ENCODE data around the gene CDH23.

Gene CDH23

DNA sequence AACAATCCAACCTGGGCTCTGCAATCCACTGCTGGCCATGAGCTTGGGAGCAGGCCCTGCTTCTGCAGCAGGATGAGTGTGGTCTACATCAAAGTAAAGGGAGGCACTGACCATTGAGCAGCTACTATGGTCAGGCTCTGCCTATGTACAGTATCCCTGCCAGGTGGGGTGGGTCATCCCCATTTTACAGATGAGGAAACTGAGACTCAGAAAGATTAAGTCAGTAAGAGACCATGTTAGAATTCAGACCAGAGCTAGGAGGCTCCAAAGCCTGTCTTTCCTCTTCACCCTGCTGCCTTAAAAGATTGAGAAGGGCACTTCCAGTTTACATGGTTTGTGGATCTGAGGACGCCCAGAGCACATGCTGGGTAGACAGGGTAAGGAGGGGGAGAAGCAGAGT, 27.1 kb upstream of the CDH23 start:
- DNase-seq (ENCODE audit: low spot score): no peak

DNA sequence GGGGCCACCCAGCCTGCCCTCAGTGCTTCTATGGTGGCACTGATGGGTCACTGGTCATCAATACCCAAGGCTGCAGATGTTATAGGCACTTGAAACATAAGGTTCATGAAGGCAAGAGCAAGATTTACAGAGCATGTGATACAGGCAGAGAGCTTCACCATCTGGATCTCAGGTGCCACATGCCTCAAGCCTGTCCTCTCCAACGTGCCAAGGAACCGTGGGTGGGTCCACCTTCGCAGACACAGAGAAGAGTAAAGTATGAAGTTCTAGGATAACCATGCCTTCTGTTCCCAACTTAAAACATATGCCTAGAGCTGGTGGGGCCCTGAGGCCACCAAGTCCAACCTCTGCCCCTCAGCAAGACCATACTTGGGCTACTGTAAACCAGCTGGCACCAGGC, 26.7 kb upstream of the CDH23 start:
- DNase-seq (ENCODE audit: low spot score): no peak

DNA sequence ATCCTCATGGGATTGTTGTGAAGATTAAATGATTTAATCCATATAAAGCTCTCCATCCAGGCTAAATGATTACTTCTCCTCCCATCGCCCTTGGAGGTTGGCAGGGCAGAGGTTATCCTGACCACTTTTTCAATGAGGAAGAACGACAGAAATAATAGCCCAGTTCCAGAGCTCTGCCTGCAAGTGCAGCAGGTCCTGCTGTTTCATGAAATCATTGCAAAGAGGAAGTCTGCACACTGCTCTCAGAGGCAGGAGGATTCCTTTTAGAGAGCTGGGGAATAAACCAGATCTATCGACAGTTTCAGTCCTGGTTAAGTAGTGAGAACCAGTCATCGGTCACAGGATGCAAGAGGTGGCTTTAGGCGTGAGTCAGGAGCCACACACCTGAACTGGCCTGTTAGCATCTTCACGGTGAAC, 25.0 kb upstream of the CDH23 start:
- DNase-seq (ENCODE audit: low spot score): no peak

DNA sequence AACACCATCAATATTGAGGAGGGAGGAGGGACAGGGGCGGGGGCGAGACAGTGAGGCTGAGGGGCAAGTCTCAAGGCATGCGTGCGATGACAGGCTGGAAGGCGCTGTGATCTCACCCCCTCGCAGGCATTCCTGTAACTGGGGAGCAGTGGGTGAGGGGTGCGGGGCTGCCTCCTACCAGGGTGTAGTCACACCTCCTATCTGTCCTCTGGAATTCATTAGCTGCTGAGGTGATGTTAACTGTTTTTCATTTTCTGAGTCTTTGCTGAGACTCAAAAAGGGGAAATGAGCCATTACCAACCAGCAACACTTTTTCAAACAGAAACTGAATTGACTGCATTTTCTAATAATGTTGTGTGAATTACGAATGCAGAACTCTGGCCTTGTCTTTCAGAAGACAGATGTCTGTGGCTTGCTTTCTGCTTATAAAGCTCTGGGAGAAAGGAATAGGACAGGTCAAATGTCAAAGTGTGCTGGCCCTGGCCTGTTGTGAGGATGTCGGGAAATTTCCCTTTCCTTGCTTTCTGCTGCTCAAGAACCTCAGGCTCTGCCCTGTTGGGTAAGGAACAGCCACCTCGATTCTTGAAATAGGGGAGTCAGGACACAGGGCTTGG, 23.7 kb upstream of the CDH23 start:
- DNase-seq (ENCODE audit: low spot score): no peak

DNA sequence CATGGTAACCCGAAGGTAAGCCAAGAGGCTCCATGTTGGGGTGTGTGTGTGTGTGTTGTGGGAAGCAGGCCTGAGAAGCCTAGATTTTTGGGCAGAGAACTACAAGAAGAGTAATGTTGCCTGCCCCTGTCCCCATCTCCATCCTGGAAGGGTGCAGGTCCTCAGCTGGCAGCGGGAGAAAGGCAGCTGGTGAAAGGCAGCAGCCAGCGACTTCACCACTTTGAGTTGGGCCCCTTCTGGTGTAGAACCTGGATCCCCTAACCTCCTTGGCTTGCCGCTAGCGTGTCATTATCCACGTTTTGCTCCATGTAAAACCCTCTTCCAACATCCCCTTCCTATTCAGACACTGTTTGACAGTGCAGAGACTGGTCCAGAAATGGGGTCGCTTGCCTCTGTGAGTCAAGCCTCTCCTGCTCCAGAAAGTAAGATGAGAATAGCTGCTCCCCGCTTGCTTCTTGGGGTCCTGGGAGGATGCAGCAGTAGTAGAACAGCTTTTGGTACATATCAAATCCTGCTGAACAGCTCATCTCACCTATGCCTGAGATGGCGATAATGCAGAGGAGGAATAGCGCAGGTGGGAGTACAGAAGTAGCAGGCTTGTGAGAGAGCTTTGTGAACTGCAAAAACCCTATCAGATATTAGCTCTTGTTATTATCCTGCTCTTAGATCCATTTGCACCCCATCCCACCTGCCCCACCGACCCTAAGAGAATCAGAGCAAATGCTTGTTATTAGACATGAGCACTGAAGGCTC, 22.1 kb upstream of the CDH23 start:
- DNase-seq (ENCODE audit: low spot score): no peak

DNA sequence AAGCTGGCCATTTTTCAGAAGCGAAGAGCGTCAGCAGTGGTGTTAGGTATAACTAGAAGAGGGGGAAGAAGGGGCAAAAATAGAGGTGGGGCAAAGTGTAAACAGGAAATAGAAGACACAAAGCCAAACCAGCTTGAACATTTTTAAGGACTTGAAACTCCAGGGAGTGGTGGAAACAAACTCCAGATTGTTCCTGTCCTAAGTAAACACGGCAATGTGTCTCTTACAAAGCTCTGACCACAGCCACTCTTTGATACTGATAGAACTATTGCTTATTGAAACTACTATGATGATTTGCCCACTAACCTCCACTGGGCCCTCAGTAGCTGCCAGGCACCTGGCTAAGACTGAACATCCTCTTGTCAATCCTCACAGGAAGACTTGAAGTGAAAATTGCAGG, 20.8 kb upstream of the CDH23 start:
- DNase-seq (ENCODE audit: low spot score): no peak

DNA sequence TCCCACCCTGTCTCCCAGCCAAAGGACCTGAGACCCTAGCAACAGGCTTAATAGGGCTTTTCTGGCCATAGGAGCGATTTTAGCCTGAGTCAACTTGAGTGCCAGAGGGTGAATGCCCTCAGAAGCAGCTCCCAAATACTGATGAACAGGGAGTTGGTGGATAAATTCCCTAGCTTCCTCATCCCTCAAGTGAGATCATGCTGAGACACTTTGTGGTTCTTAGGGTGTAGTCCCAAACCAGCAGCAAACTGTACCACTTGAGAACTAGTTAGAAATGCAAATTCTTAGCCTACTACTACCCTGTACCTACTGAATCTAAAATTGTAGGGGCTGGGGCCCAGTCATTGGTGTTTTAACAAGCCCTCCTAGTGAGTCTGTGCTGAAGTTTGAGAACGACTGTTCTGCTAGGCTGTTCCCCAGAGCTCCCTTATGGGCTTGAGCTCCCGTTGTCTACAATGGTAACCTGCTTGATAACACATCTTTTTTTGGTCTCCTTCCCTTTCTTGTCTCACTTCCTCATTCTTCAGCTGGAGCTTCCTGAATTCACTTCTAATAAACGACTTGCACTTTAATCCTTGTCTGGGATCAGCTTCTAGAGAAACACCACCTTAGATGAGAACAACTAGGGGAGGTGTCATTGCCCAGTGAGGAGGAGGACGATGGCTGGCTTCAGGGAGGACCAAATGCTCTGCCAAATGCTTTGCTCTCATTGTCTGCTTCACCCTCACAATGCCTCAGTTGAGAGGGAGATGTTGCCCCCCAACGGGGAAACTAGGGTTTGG, 18.2 kb upstream of the CDH23 start:
- no peak for DNase-seq (ENCODE audit: low spot score)

DNA sequence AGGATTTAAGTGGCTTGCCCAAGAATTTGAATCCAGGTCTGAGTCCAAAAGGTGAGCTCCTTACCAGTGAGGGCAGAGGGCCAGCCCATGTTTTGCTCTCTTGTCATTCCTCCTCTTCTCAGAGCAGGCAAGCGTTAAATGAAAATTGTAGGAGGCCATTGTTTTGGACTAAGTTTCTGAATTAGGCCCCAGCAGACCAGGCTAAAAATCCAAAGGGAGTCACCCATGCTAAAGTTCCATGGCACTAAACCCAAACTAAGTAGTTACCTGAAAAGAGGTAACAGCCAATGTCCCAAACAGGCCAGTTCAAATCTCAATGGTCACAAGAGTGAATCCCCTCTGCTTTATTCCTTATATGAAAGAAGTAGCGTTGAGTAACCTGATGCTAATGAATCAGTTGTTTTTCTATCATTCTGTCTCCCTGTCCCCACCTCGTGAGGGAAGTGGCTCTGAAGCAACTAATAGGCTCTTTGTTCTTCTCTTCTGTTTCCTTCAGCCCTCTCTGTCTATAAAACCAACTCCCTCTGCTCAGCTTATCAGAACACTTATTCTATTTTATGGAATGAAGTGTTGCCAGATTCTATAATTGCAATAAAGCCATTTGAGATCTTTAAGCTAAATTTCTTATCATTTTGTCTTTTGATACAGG, 17.5 kb upstream of the CDH23 start:
- DNase-seq (ENCODE audit: low spot score): no peak

DNA sequence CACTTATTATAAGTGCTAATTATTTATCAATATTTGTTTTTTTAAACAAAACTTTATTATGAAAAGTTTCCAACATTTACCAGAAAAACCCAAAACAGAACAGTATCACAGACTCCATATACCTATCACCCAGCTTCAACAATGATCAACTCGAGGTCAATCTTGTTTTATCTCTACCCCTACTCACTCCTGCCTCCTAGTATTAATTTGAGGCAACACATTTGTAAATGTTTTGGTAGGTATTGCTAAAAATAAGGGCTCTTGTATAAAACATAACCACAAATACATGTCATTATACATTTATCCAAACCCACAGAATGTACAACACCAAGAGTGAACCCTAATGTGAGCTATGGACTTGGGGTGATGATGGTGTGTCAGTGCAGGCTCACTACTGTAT, 15.9 kb upstream of the CDH23 start:
- no peak for DNase-seq (ENCODE audit: low spot score)

DNA sequence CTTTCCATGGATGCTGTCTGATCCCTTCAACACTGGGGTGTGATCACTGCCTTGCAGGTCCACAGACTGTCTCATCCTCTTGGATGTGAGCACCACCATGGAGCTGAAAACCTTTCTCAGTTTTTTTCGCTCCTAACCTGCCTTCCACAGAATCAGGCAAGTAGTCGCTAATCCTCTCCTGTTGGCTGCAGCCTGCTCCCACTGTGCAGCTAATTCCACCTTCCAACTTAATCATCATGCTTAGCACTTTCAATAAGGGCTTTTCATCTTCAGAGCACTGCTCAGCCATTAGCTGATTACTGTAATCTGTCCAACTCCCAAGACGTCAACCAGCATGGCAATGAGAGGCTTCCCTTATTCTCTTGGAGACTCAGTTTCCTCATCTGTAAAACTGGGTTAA, 15.1 kb upstream of the CDH23 start:
- no peak for DNase-seq (ENCODE audit: low spot score)

DNA sequence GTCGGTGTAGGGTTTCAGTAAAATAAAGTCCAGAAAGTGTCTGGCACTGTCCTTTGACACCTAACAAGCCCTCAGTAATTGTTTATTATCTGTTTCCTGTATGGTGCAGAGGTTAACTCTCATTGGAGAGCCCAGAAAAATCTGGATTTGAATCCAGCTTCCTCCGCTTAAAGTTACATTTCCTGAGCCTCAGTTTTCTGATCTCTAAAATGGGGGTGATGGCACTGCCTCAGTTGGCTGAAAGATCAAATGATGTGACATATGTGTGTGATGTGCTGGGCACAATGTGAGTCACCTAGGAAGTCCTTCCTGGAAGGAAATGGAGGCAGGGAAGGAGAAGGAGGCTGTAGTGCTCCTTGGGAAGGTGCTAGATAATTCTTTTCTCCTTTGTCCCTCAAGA, 14.7 kb upstream of the CDH23 start:
- no peak for DNase-seq (ENCODE audit: low spot score)

DNA sequence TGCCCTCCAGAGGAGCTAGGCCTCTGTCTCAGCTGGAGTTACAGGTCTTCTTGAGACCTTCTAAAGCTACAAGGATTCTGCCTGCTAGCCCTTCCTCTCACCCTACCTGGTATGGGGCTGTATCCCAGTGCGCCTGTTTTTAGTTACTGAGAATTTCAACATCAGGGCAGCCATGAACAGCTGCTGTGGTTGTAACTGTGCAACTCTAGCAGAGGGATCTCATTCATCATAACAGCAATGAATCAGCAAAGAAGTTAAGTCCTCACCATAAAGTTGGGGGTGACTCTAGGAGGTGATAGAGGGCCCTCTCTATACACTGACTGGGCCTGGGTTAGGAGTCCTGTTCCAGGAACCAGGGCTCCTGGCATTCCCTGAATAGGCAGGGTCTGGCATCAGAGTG, 14.0 kb upstream of the CDH23 start:
- DNase-seq (ENCODE audit: low spot score): no peak

DNA sequence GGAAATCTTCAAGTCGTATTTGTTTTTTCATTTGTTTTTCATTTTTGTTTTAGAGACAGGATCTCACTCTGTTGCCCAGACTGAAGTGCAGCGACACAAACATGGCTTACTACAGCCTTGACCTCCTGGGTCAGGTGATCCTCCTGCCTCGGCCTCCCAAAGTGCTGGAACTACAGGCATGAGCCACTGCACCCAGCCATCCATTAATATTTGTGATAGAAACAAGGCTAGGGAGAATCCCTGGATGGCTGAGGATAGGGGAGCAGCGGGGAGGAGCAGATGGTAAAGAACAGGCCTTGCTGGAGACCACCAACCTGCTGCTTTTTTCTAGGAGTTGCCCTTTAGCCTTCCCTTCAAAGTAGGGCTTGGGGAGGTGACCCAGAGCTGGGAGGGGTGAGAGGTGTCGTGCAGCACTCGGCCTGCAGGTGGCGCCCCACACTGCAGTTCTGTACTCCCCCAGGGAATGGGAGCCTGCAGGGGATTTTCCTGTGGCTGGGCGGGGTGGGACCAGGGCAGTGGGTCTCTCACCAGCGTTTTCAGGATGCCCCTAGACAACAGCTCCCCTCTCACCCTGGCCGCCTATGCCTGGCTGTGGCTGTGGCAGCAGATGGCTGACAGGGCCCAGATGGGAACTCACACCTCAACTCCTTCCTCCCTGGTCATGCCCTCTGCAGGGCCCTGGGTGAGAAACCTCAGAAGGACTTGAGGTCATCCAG, 12.6 kb upstream of the CDH23 start:
- no peak for DNase-seq (ENCODE audit: low spot score)

DNA sequence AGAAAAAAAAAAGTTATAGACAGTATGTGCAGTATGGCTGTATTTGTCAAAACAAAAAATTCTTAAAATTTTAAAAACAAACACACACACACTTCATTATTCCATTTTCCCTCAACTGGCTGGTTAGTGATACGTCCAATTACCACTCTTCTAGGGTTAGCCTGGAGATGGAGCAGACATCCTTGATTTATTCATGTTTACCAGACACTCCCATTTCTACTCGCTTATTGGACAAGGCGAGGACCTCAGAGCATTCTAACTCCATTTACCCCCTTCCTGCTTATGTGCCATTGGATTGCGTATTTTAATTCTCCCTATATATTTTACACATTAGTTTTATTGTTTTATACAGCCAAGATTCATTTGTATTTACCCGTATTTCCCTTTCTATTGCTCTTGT, 8.5 kb upstream of the CDH23 start:
- DNase-seq (ENCODE audit: low spot score): no peak

DNA sequence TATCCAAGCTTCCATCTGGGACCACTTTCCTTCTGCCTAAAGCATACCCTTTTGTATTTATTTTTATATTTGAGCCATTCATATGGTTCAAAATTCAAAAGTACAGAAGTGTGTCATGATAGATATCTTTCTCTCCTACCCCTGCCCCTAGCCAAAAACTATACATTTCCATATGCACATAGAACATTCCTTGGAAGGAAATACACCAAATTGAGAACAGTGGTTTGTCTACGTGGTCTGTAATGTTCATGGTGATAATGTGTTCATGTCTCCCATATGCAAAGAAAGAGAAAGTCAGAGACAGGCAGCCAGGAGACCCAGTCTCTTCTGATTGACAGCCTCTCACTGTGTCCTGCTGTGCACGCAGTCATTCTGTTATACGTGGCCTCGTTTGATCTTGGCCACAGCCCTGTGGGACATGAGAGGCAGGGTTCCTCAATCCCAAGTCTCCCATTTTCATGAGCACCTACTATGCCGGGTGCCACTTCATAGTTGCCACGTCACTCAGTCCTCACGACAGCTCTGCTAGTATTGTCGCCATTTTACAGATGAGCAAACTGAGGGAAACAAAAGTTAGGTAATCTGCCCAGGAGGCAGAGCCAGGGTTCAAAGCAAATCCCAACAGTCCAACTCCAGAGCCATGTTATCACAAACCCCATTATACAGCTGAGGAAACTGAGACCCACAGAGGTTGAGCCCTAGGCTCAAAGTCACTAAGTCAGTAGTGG, 8.0 kb upstream of the CDH23 start:
- no peak for DNase-seq (ENCODE audit: low spot score)

DNA sequence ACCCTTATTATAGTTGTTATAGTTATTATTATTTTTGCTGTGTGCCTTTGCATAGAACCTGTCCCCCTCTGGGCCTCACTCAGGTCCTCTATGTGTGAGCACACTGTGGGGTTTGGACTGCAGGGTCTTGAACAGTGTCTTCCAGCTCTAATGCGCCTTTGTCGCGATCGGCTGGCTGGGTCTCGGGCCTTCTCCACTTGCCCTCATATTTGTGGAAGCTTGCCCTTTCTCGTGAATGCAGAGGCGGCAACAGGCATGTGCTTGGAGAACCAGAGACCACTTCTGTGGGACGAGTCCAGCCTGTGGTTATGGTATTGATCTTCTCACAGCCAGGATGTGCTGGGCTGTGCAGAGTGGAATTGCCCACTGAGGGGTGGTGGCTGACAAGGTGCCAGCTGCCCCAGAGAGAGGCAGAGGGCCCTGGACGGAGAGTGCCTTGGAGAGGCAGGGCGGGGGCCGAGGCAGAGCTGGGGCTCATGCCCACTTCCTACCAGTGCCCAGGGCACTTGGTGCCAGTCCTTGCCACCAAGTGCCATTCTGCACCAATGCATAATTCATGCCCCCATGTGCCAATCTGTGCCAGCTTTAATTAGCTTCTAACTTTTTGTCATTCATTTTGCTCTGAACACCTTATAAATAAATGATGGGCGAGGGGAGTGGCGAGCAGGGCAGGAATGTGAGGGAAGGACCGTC, 6.8 kb upstream of the CDH23 start:
- DNase-seq (ENCODE audit: low spot score): no peak

DNA sequence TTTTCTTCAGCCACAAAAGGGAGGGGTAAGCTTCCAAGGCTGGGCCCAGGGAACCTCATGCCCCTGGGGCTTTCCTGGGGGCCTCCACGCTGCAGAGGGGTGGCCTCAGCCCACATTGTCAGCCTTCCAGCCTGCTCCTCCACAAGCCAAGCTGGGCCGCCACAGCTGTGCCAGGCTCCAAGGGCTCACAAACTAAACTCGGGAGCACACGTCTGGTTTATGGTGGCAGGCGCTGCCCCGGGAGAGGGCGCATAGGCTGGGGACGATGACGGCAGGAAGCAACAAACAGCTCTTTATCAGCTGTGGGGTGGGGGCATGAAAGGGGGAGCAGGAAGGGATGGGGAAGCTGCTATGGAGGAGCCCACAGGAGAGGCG, 6.3 kb upstream of the CDH23 start:
- peak; percentile 73 for DNase-seq (ENCODE audit: low spot score)

DNA sequence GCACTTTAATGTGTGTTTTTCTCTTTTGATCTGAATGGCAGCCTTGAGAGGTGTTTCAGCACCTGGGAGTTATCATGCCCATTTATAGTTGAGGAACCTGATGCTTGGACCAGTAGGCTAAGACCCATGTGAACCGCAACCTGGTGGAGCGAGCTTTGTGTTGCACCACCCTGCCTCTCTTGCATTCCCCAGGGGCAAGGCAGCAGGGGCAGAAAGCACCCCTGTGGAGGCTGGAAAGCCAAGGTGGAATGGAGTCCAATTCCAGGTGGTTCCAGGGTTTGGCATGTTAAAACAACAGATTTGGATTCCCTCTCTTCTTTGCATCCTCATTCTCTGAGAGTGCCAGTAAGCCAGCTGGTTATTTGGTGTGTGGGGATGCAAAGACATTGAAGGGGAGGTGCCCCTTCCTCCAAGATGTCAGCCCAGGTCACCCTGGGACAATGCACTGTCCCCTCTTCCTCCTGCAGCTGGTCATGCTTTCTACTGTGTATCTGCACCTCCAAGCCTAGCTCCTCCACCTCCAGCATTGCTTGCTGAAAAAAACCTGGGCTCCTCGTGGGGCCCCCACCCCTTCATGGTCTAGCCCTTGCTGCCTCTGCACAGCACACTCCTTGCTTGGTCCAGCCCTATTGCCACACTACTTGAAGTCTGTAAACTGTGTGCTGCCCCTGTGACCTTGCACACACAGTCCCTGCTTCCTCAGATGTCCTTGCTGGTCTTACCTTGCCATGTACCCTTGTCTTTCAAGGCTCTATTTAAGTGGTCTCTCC, 5.6 kb upstream of the CDH23 start:
- DNase-seq (ENCODE audit: low spot score): no peak

DNA sequence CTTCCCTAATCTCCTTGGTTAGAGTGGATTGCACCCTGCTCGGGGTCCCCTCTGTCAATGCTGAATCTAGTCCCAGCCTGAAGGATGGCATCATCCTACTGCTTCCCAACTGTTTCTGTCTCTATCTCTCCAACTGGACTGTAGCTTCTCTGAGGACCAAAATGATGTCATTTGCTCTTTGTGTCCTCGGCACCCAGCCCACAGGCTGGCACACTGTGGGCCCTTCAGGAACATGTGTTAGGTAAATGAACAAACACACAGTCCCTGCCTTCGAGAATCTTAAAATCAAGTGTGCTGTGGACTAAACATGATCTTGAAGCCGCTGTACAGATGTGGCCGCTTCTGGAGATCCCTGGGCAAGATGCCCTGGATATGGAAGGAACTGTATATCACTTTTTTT, 5.0 kb upstream of the CDH23 start:
- no peak for DNase-seq (ENCODE audit: low spot score)

DNA sequence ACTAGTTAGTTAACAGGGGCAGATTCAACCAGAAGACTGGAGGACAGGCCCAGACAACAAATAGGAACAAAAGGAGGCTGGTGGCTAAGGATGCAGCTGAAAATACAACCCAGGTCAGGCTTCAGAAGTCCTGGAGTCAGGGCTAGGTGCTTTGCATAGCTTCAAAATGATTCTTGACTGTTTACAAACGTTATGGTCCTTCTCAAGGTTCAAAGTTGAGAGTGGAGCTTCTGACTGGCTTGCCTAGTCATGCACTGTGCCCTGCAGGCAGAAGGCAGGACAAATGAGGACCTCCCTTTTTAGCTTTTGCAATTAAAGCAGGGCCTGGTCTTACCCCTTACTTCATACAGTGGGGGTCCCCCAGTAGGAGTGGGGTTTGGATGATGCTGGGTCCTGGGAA, 4.4 kb upstream of the CDH23 start:
- DNase-seq (ENCODE audit: low spot score): no peak

All from putamen (tissue), 1 donor.